ENCODE results near the gene NWD2.

NWD2 gene

DNA sequence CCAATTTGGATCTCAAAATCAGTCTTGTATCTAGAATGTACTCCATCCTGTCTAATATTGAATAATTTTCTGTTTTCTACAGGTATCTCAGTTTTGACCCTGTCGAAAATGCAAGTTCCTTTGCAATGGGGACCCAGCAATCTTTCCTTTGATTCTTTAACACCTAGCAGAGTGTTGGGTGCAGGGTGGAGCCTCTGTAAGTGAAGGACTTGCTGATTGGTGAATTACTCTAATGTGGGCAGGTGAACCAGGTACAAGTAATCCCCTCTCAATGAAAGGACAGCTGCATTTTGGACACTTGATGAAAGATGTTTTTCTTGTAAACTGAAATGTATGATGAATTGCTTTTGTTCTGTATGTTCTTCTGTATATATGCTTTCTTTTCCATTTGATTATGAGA lies 54.9 kb downstream of the NWD2 start:
- no peak for TF ChIP-seq CTCF (conservative IDR thresholded peaks at IDR 0.05)
- H3K27ac ChIP-seq = no peak overlapping the region

DNA sequence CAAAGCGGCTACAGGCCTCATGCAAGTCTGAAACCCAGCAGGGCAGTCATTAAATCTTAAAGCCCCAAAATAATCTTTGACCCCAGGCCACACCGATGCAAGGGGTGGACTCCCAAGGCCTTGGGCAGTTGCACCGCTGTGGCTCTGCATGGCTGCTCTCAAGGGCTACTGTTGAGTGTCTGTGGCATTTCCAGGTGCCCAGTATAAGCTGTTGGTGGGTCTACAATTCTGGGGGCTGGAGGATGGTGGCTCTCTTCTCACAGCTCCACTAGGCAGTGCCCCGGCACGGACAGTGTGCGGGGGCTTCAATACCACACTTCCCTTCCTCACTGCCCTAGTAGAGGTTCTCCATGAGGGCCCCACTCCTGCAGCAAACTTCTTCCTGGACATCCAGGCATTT lies 60.1 kb downstream of the NWD2 start:
- H3K27ac ChIP-seq = no peak overlapping the region
- TF ChIP-seq CTCF (conservative IDR thresholded peaks at IDR 0.05) = no peak

DNA sequence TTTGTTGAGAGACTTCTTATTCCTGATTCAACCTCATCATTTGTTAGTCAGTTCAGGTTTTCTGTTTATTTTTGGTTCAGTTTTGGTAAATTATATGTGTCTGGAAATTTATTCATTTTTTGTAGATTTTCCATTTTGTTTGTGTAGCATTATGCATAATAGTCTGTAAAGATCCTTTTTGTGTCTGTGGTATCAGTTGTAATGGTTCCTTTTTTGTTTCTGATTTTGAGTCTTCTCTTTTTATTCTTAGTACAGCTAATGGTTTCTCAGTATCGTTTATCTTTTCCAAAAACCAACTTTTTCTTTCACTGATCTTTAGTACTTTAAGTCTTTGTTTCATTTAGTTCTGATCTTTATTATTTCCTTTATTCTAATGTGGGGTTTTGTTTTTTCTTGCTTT lies 61.4 kb downstream of the NWD2 start:
- TF ChIP-seq CTCF (conservative IDR thresholded peaks at IDR 0.05) = no peak

GRCh38 chr4:37317104-37317643 lies 72.6 kb downstream of the NWD2 start:
- H3K27ac ChIP-seq = no peak overlapping the region
- TF ChIP-seq CTCF (conservative IDR thresholded peaks at IDR 0.05) = no peak

More for the DNA sequence above, 61.4 kb downstream of the NWD2 start:
- H3K27ac ChIP-seq = no peak overlapping the region

- no peak for TF ChIP-seq CTCF (conservative IDR thresholded peaks at IDR 0.05)
- no peak overlapping the region for H3K27ac ChIP-seq
Observed at GRCh38 chr4:37320513-37321235, 76.1 kb downstream of the NWD2 start.

- TF ChIP-seq CTCF (conservative IDR thresholded peaks at IDR 0.05) = no peak
- H3K27ac ChIP-seq = no peak overlapping the region
Observed at GRCh38 chr4:37322122-37322521, 77.6 kb downstream of the NWD2 start.

DNA sequence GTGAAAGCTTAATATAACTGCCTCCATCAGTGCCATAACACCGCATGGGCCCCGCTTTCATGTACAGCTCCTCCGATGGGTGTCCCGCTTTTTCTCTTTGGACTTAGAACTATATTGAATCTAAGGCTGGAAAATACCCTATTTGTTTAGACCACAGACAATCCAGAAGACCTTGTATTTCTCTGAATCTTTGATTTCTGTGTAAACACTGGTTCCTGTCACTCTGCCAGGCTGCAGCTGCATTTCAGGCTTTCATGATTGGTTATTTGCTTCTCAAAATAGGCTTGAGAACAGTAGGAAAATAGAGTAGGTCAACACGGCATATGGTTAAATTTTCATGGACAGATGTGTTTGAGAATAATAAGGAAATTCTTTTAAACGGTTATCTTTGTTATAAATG lies 80.0 kb downstream of the NWD2 start:
- no peak for TF ChIP-seq CTCF (conservative IDR thresholded peaks at IDR 0.05)
- no peak overlapping the region for H3K27ac ChIP-seq

Measured in VCaP (cell line).